WTC11 (cell line): ENCODE measurements around the gene ELOVL5.

Experiments used
- CTCF ChIP-seq: fragments of 200-600 bp; IDR thresholded peaks from 2 replicates; pipeline ENCODE4 v1.8.0; 2022; ENCODE audit warnings: antibody characterized with exemption
- ETV6 ChIP-seq: sonication (generic); formaldehyde crosslinking; IDR thresholded peaks from 2 replicates; pipeline ENCODE4 v1.8.1; 2022; ENCODE audit warnings: mild to moderate bottlenecking, missing genetic modification reagents
- FOXJ3 ChIP-seq: sonication (generic); formaldehyde crosslinking; IDR thresholded peaks from 2 replicates; pipeline ENCODE4 v1.9.0; 2021; ENCODE audit warnings: missing genetic modification reagents, mild to moderate bottlenecking, borderline replicate concordance
- PRDM15 ChIP-seq: sonication (generic); formaldehyde crosslinking; IDR thresholded peaks from 2 replicates; pipeline ENCODE4 v1.8.0; 2022; ENCODE audit warnings: missing genetic modification reagents
- RELA ChIP-seq: sonication (generic); formaldehyde crosslinking; IDR thresholded peaks from 2 replicates; pipeline ENCODE4 v1.8.1; 2022; ENCODE audit warnings: missing genetic modification reagents, mild to moderate bottlenecking, borderline replicate concordance
- SP1 ChIP-seq: sonication (generic); formaldehyde crosslinking; conservative IDR thresholded peaks from 2 replicates; pipeline ENCODE4 v1.8.1; 2022; ENCODE audit warnings: missing genetic modification reagents
- TEAD4 ChIP-seq: sonication (generic); formaldehyde crosslinking; IDR thresholded peaks from 2 replicates; pipeline ENCODE4 v1.8.0; 2022; ENCODE audit warnings: mild to moderate bottlenecking, missing genetic modification reagents
- USF2 ChIP-seq: sonication (generic); formaldehyde crosslinking; IDR thresholded peaks from 2 replicates; pipeline ENCODE4 v1.8.1; 2023; ENCODE audit warnings: mild to moderate bottlenecking, missing genetic modification reagents, moderate library complexity
- ZBTB21 ChIP-seq: sonication (generic); formaldehyde crosslinking; IDR thresholded peaks from 2 replicates; pipeline ENCODE4 v1.8.1; 2023; ENCODE audit warnings: mild to moderate bottlenecking, missing genetic modification reagents, borderline replicate concordance

GRCh38 chr6:53264915-53265607 lies 83.7 kb downstream of the ELOVL5 start:
- no peak for TF ChIP-seq USF2 (CRISPR knock-in tag)
- TF ChIP-seq CTCF = no peak
- TF ChIP-seq ETV6 = no peak
- TF ChIP-seq TEAD4 = no peak
- no peak for TF ChIP-seq PRDM15 (CRISPR knock-in tag)
- no peak for TF ChIP-seq SP1 (CRISPR knock-in tag)
- TF ChIP-seq ZBTB21 (CRISPR knock-in tag) = no peak
- TF ChIP-seq RELA (CRISPR knock-in tag) = no peak
- no peak for TF ChIP-seq FOXJ3 (CRISPR knock-in tag)
